ENCODE results near the gene NARF. TPM values are rescaled to one million over a fixed set of nuclear protein-coding genes. Genes with fewer than 3 reads are reported as not detected.
"Not testable (repeated sequence)": the region's sequence is repeated elsewhere in the genome, so short reads cannot be mapped to it uniquely, and the experiment has no call there.

Gene NARF
- total RNA-seq: 10 to 100 TPM; 71.5 to 78.9 TPM

DNA sequence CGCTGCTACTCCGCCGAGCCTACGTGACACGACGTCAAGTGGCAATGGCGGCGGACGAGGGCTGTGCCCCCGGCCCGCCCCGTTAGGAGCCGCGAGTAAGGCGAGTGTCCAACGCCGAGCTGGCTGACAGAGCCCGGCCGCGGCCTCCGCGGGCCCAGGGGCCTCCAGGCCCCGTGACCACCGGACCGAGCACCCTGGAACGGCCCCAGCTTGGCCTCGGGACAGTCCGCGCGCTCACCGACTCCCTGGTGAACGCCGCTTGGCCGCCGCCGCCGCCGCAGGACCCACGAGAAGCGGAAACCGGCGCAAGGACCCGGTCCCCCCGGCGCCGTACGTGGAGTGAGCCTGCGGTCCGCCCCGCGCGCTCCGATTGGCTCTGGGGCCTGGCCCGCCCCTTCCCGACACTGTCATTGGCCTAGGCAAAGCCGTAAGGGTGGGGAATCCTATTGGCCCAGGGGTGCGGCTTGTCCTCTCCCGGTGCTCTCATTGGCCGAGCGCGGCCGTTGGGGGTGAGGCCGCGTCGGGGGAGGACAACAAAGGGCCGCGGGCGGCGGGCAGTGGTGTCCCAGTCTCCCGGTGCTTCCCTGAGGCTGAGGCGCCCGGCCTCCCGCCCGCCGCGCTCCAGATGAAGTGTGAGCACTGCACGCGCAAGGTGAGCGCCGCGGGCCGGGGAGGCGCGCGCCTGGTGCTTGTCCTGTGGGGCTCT, at the start of gene NARF:
TSS of gene NARF (plus strand) at position 563 of the 706 bp plus-strand sequence. CDS start at position 626, 63 bp downstream.
- POLR2A ChIA-PET: interaction anchor here (1.0 to 2.0 kb wide), 3 partner anchors 9 to 62 kb away, joined by 3 to 9 read pairs (median 8); partner anchors contain the start of gene FOXK2
- CTCF ChIA-PET: interaction anchor here (1.2 kb wide), 2 partner anchors 12 to 34 kb away, joined by 3 to 4 read pairs; no protein-coding TSS in a partner anchor

DNA sequence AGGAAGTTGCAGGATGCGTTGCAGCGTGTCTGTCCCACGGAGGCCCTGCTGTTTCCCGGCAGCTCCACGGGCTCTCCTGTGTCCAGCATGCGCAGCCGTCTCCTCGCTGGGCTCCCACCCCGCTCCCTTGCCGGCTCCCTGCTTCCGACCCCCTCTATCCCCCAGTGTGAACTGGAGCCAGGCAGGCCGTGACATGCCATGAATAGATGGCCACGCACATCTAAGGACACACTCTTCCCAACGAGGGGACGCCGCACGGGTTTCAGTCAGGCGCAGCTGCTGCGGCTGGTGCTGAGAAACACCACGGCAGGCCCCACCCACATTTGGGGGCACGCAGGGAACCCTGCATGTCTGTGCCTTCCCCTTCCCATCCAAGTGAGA, 49.6 kb upstream of the NARF start:
- ChIA-PET CTCF (interaction anchor here (1.7 kb wide), 1 partner anchor 57 kb away, joined by 6 read pairs; no protein-coding TSS in a partner anchor), POLR2A (interaction anchor here (0.7 kb wide), 1 partner anchor 171 kb away, joined by 4 read pairs; no protein-coding TSS in a partner anchor)

- CTCF ChIA-PET: interaction anchor here (0.6 to 1.7 kb wide), 6 partner anchors 7 to 170 kb away, joined by 3 to 6 read pairs (median 3); no protein-coding TSS in a partner anchor
- POLR2A ChIA-PET: interaction anchor here (0.7 kb wide), 1 partner anchor 311 kb away, joined by 3 read pairs; no protein-coding TSS in a partner anchor
Observed at GRCh38 chr17:82410014-82410716, 48.4 kb upstream of the NARF start.

GRCh38 chr17:82411396-82412053, 47.0 kb upstream of the NARF start:
- CTCF ChIA-PET: interaction anchor here (0.9 kb wide), 1 partner anchor 9 kb away, joined by 3 read pairs; no protein-coding TSS in a partner anchor
- POLR2A ChIA-PET: no interaction called here

GRCh38 chr17:82412081-82412480, 46.5 kb upstream of the NARF start:
- CTCF ChIA-PET: not testable (repeated sequence)

GRCh38 chr17:82412535-82413520, 45.7 kb upstream of the NARF start:
- ChIA-PET POLR2A (no interaction called here), CTCF (interaction anchor here (1.2 to 1.8 kb wide), 4 partner anchors 13 to 62 kb away, joined by 3 to 8 read pairs (median 4); no protein-coding TSS in a partner anchor)

More at GRCh38 chr17:82412081-82412480, 46.5 kb upstream of the NARF start:
- POLR2A ChIA-PET: not testable (repeated sequence)

- POLR2A ChIA-PET: no interaction called here
- CTCF ChIA-PET: interaction anchor here (0.7 to 1.8 kb wide), 7 partner anchors 14 to 178 kb away, joined by 3 to 8 read pairs (median 4); no protein-coding TSS in a partner anchor
Observed at GRCh38 chr17:82414548-82415281, 43.8 kb upstream of the NARF start.

- ChIA-PET CTCF (interaction anchor here (0.7 to 1.8 kb wide), 3 partner anchors 13 to 179 kb away, joined by 3 to 5 read pairs (median 3); no protein-coding TSS in a partner anchor), POLR2A (no interaction called here)
Observed at GRCh38 chr17:82415336-82415735, 43.2 kb upstream of the NARF start.

DNA sequence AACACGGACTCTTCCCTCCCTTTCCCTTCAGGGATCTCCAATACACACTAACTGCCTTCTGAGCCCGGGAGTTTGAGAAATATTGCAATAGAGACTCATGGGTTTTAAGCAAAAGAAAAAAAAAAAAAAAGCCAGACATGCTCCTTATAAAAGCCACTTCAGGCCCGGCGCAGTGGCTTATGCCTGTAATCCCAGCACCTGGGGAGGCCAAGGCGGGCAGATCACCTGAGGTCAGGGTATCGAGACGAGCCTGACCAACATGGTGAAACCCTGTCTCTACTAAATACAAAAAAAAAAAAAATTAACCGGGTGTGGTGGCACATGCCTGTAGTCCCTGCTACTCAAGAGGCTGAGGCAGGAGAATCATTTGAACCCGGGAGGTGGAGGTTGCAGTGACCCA, 42.8 kb upstream of the NARF start:
- POLR2A ChIA-PET: no interaction called here
- CTCF ChIA-PET: no interaction called here

DNA sequence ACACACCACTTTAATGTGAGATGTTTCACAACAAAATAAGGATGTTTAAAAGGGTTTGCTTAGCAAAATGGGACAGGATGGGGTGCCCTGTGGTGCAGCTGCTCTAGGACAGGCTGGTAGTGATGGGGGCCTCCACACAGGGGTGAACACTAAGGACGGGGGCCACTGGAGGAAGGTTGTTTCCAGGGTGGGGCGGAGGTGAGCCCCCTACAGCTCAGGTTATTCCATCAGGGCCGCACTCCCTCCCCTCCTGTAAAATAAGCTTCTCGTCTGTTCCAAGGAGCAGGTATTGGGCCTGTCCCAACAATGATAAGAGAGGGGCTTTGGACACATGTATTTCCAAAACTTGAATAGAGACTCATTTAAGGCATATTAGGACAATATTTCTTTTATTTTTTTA, 42.3 kb upstream of the NARF start:
- POLR2A ChIA-PET: interaction anchor here (0.6 kb wide), 1 partner anchor 93 kb away, joined by 3 read pairs; no protein-coding TSS in a partner anchor
- CTCF ChIA-PET: interaction anchor here (0.7 kb wide), 1 partner anchor 121 kb away, joined by 3 read pairs; no protein-coding TSS in a partner anchor

DNA sequence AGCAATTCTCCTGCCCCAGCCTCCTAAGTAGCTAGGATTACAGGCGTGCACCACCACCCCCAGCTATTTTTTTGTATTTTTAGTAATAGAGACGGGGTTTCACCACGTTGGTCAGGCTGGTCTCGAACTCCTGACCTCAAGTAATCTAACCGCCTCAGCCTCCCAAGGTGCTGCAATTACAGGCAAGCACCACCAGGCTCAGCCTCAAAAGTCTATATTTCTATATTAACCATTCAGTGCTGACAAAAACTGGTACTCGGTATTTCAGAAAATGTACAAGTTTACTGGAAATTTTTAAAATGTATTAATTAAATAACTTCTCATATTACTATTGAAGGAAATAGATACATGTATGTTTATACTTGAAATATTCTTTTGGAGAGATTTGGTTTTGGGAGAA, 41.8 kb upstream of the NARF start:
- CTCF ChIA-PET: interaction anchor here (0.7 to 1.3 kb wide), 3 partner anchors 115 to 181 kb away, joined by 3 to 4 read pairs (median 3); no protein-coding TSS in a partner anchor
- POLR2A ChIA-PET: interaction anchor here (0.6 kb wide), 1 partner anchor 93 kb away, joined by 3 read pairs; no protein-coding TSS in a partner anchor

DNA sequence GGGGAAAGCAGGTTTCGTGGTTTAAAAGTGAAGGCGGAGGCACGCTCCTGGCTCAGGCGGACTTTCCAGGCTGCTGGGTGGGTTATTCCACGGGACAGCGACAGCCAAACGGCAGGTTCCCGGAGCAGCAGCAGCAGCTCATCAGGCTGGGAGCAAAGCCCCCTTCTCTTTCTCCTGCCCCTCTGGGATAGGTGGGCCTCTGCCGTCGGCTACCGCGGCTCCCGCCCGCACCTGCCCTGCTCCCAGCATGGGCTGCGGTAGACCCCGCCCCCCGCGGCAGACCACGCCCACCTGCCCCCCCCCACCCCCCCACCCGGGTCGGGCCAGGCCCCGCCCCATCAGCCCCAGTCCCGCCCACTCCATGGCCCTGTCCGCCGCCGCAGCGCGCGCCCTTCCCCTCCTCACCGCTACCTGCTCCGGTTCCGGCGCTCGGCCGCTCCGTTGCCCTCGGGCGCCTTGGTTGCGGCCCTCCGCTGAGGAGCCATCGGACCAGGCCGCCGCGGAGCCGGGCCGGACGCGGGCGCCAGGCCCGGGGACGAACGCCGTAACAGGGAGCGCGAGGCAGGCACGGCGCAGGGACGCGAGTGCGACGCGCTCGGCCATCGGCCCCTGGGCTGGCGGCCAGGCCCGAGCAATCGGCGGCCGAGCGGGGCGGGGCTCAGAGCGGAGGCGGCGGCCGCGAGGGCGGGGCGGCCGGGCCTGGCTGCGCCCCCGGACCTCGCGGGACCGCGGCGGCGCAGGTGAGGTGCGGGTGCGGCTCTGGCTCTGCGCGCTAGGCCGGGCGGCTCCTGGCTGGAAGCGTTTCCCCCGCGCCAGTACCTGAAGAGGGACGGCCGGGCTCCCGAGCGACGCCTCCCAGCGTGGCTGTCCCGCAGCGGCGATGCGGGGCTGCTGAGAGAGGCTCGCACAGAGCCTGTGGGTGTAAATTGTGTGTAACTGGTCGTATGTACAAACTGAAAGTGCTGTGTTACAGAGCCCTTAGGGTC, 40.2 kb upstream of the NARF start, which contains the start of the genes HEXD and OGFOD3:
TSS of gene HEXD (plus strand) at position 347 of the 986 bp plus-strand sequence. CDS start 1,453 bp downstream, outside the sequence.
TSS of gene OGFOD3 (minus strand) at position 586 of the 986 bp plus-strand sequence. CDS start at position 485, 101 bp downstream.
- POLR2A ChIA-PET: interaction anchor here (0.6 kb wide), 1 partner anchor 191 kb away, joined by 3 read pairs; no protein-coding TSS in a partner anchor

GRCh38 chr17:82419540-82419939, 39.0 kb upstream of the NARF start:
- POLR2A ChIA-PET: no interaction called here
- CTCF ChIA-PET: interaction anchor here (1.0 to 1.3 kb wide), 4 partner anchors 15 to 62 kb away, joined by 3 read pairs; no protein-coding TSS in a partner anchor

More for the DNA sequence above, 40.2 kb upstream of the NARF start, which contains the start of the genes HEXD and OGFOD3:
- CTCF ChIA-PET: interaction anchor here (0.9 to 1.3 kb wide), 4 partner anchors 9 to 117 kb away, joined by 3 read pairs; no protein-coding TSS in a partner anchor

DNA sequence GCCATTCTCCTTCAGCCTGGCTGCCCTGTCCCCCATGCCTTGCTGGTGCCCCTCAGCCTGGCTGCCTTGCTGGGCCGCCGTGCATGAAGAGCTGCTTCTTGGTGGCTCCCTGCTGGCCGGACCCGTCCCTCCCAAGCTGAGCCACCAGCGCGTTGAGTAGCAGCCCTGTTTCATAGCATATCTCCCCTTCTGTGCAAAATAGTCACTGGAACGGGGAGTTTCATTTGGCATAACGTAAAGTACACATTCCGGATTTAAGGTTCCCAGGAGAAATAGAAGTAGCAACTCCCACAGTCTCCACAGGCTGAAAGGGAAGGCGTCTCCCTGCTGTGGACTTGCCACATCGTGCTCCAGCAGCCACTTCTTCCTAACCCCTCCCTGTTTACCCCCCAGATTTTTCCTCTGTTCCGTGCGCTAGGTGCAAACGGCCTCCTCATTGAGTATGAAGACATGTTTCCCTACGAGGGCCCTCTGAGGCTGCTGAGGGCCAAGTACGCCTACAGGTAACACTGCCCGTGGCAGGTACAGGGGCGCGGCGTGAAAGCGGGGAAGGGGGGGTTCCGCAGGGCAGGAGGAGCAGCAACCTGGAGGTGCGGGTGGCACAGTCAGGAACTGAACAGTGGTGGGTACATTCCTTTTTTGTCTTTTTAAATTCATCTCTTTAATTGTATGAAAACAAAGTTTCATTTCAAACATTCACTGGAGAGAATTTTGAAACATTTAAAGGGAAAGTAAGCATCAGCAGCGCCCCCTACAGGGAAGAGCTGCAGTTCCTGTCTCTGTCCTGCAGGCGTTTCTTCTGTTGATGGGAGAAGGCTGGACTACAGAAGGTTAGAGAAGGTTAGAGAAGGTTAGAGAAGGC, 34.3 kb upstream of the NARF start:
- POLR2A ChIA-PET: no interaction called here
- CTCF ChIA-PET: interaction anchor here (1.1 to 1.6 kb wide), 5 partner anchors 19 to 97 kb away, joined by 3 to 4 read pairs (median 3); no protein-coding TSS in a partner anchor

DNA sequence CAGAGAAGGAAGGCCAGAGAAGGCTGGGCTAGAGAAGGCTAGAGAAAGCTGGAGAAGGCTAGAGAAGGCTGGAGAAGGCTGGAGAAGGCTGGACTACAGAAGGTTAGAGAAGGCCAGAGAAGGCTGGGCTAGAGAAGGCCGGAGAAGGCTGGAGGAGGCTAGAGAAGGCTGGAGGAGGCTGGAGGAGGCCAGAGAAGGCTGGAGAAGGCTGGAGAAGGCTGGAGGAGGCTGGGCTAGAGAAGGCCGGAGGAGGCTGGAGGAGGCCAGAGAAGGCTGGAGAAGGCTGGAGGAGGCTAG, 33.7 kb upstream of the NARF start:
- ChIA-PET POLR2A (no interaction called here), CTCF (interaction anchor here (1.1 to 1.6 kb wide), 4 partner anchors 18 to 33 kb away, joined by 3 to 4 read pairs (median 3); no protein-coding TSS in a partner anchor)
